ENCODE measurements around the gene ALPP. TPM values are rescaled to one million over a fixed set of nuclear protein-coding genes. Genes with fewer than 3 reads are reported as not detected.

The ALPP gene
- total and polyA plus RNA-seq, 2 of the 13 experiments (the other 11 are each of a cell fraction or from before 2014, with no cell fraction given), result not detected

DNA sequence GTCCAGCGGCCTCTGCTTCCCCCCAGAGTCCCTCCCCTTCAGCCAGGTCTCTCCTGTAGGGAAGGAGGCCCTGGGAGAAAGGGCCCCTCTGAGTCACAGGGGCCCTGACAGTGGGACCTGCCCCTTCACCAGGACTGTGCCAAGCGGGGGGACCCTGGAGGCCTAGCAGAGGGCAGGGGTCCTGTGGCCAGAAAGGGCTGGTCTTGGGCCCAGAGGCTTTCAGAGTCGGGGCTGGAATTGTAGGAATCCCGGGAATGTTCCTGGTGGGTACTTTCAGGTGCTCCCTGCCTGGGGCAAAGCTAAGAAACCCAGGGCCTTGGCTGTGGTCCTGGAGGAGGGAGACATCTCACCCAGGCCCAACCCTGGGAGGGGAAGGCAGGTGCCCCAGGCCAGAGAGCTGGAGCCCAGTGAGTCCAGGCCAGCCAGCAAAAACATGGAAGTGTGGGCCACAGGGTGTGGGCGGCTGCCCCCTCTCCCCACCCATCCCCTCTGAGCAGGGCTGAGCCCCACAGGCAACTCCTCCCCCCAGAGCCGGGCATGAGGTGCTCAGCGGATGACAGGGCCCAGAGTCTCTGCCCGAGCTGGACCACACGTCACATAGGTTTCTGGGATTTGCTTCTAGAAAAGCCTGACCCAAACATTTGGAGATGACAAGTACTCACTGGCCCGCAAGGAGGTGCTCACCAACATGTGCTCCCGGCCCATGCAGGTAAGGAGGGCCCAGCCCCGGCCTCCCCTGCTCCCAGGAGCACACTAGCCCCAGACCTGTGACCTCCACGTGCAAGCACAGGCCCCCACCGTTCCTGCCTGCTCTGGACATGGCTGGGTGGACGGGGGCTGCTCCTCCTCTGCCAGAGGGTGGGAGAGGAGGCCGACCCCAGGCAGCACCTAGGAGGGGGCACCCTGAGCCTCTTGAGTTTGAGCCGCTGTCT, 48.2 kb upstream of the ALPP start:
- peaks cover 17% of the 10 kb centered on the region for H3K4me1 ChIP-seq (ENCODE audit: insufficient read depth, low read length)
- DNase-seq (ENCODE audit: low spot score) (no peak), ATAC-seq (no peak), FAIRE-seq (no peak)
- H3K27ac ChIP-seq (ENCODE audit: extremely low read length, insufficient read depth, low read length), result no peak overlapping the region
- ChIA-PET POLR2A (no interaction called here), CTCF (ENCODE audit: low intra/inter-chr PET ratio, low total read pairs) (no interaction called here)
- no peaks in the 10 kb centered on the region for H3K36me3 ChIP-seq (replicated peaks in 1 of 2; ENCODE audit: control insufficient read depth in 1 of 2, insufficient read depth in 2 of 2, low read length in 2 of 2)
- peaks cover 9% of the 10 kb centered on the region; the same call in 1 of the 2 replicates for H4K20me1 ChIP-seq (ENCODE audit: insufficient read depth, low read length)
- no peaks in the 10 kb centered on the region for H3K9me3 ChIP-seq (ENCODE audit: low read length)
- no peaks in the 10 kb centered on the region for H3K27me3 ChIP-seq (ENCODE audit: control insufficient read depth in 1 of 2, insufficient read depth in 2 of 2, low read length in 2 of 2)
- intact Hi-C loops (cut with micrococcal nuclease; ENCODE audit: unreplicated experiment) (no loop called here), in situ Hi-C loops (cut with HindIII; ENCODE audit: extremely low pct_ligation_motif_present, low pct_unique_long_range_greater_than_20kb) (no loop called here)
- H3K4me3 ChIP-seq (replicated peaks in 1 of 3; ENCODE audit: insufficient read depth in 1 of 3, low read depth in 2 of 3, low read length in 3 of 3), result no peak overlapping the region
- no peak overlapping the region for H2AFZ ChIP-seq (ENCODE audit: low read length)
- no peak overlapping the region for H3K4me2 ChIP-seq (ENCODE audit: low read depth, low read length)
- BruUV-seq (replicated peaks), result no TSS peak
- no peaks in the 10 kb centered on the region for H3K79me2 ChIP-seq (ENCODE audit: insufficient read depth, low read length)
- no peak overlapping the region for H3K9ac ChIP-seq (ENCODE audit: insufficient read depth, low read depth, low read length)
- 95% methylated on average over 12 of the region's 17 CpGs for WGBS (ENCODE audit: low lambda C conversion rate)
- TF ChIP-seq, protein P1, sequence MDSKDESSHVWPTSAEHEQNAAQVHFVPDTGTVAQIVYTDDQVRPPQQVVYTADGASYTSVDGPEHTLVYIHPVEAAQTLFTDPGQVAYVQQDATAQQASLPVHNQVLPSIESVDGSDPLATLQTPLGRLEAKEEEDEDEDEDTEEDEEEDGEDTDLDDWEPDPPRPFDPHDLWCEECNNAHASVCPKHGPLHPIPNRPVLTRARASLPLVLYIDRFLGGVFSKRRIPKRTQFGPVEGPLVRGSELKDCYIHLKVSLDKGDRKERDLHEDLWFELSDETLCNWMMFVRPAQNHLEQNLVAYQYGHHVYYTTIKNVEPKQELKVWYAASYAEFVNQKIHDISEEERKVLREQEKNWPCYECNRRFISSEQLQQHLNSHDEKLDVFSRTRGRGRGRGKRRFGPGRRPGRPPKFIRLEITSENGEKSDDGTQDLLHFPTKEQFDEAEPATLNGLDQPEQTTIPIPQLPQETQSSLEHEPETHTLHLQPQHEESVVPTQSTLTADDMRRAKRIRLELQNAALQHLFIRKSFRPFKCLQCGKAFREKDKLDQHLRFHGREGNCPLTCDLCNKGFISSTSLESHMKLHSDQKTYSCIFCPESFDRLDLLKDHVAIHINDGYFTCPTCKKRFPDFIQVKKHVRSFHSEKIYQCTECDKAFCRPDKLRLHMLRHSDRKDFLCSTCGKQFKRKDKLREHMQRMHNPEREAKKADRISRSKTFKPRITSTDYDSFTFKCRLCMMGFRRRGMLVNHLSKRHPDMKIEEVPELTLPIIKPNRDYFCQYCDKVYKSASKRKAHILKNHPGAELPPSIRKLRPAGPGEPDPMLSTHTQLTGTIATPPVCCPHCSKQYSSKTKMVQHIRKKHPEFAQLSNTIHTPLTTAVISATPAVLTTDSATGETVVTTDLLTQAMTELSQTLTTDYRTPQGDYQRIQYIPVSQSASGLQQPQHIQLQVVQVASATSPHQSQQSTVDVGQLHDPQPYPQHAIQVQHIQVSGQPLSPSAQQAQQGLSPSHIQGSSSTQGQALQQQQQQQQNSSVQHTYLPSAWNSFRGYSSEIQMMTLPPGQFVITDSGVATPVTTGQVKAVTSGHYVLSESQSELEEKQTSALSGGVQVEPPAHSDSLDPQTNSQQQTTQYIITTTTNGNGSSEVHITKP (CRISPR knock-in tag; IDR thresholded peaks at IDR 0.05; ENCODE audit: low read depth), result no peak
- TF ChIP-seq KMT2B (CRISPR knock-in tag; IDR thresholded peaks at IDR 0.05) (no peak), XRCC5 (optimal IDR thresholded peaks at IDR 0.05; ENCODE audit: low read length) (no peak), ZNF260 (CRISPR knock-in tag; IDR thresholded peaks at IDR 0.05; ENCODE audit: borderline replicate concordance, low read depth) (no peak), NPAS2 (CRISPR knock-in tag; IDR thresholded peaks at IDR 0.05; ENCODE audit: borderline replicate concordance) (no peak), KDM5A (IDR thresholded peaks at IDR 0.05; ENCODE audit: borderline replicate concordance, low read length) (no peak), ZNF430 (CRISPR knock-in tag; IDR thresholded peaks at IDR 0.05) (no peak), MTF1 (CRISPR knock-in tag; IDR thresholded peaks at IDR 0.05) (no peak), ZNF326 (CRISPR knock-in tag; IDR thresholded peaks at IDR 0.05; ENCODE audit: borderline replicate concordance) (no peak), PAF1 (CRISPR knock-in tag; IDR thresholded peaks at IDR 0.05) (no peak), ZKSCAN1 (IDR thresholded peaks at IDR 0.05; ENCODE audit: low read length) (no peak)
- TF ChIP-seq, protein P2, sequence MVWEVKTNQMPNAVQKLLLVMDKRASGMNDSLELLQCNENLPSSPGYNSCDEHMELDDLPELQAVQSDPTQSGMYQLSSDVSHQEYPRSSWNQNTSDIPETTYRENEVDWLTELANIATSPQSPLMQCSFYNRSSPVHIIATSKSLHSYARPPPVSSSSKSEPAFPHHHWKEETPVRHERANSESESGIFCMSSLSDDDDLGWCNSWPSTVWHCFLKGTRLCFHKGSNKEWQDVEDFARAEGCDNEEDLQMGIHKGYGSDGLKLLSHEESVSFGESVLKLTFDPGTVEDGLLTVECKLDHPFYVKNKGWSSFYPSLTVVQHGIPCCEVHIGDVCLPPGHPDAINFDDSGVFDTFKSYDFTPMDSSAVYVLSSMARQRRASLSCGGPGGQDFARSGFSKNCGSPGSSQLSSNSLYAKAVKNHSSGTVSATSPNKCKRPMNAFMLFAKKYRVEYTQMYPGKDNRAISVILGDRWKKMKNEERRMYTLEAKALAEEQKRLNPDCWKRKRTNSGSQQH (CRISPR knock-in tag; IDR thresholded peaks at IDR 0.05; ENCODE audit: low read depth), result no peak
- TF ChIP-seq, protein P3, sequence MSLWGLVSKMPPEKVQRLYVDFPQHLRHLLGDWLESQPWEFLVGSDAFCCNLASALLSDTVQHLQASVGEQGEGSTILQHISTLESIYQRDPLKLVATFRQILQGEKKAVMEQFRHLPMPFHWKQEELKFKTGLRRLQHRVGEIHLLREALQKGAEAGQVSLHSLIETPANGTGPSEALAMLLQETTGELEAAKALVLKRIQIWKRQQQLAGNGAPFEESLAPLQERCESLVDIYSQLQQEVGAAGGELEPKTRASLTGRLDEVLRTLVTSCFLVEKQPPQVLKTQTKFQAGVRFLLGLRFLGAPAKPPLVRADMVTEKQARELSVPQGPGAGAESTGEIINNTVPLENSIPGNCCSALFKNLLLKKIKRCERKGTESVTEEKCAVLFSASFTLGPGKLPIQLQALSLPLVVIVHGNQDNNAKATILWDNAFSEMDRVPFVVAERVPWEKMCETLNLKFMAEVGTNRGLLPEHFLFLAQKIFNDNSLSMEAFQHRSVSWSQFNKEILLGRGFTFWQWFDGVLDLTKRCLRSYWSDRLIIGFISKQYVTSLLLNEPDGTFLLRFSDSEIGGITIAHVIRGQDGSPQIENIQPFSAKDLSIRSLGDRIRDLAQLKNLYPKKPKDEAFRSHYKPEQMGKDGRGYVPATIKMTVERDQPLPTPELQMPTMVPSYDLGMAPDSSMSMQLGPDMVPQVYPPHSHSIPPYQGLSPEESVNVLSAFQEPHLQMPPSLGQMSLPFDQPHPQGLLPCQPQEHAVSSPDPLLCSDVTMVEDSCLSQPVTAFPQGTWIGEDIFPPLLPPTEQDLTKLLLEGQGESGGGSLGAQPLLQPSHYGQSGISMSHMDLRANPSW (CRISPR knock-in tag; IDR thresholded peaks at IDR 0.05; ENCODE audit: borderline replicate concordance), result no peak
